Gastrocnemius medialis (tissue), 4 donors: ENCODE data around the gene OR51B2. TPM values are rescaled to one million over a fixed set of nuclear protein-coding genes. Genes with fewer than 3 reads are reported as not detected.

ENCODE experiments used
- ATAC-seq, 2 donors: fragments of 150-250 bp; one replicate each; pipeline ENCODE4 v1.9.1; 2016
- DNase-seq, 2 donors: peaks; one replicate each; pipeline ENCODE4 v3.0.0-alpha.2; 2019
- H3K27ac ChIP-seq, 4 donors: fragments of 200-600 bp; sonication (generic); 1 replicate in 1 of 4; 2 replicates in 3 of 4; pipeline ENCODE4 v1.5.1; 2016 to 2018; ENCODE audit warnings: mild to moderate bottlenecking in 2 of 4, moderate library complexity in 1 of 4
- H3K27me3 ChIP-seq, 3 donors: fragments of 200-600 bp; sonication (generic) in 2 of 3; 1 replicate in 1 of 3; 2 replicates in 2 of 3; pipeline versions ENCODE4 v1.5.1 to v1.6.0; 2016 to 2019; ENCODE audit warnings: mild to moderate bottlenecking in 1 of 3, moderate library complexity in 1 of 3
- H3K36me3 ChIP-seq, 2 donors: fragments of 200-600 bp; sonication (generic) in 1 of 2; one replicate each; pipeline ENCODE4 v1.5.1; 2017 to 2018
- H3K4me1 ChIP-seq, 2 donors: fragments of 200-600 bp; sonication (generic) in 1 of 2; one replicate each; pipeline ENCODE4 v1.5.1; 2016 to 2017; ENCODE audit warnings: mild to moderate bottlenecking in 2 of 2
- H3K4me3 ChIP-seq, 4 donors: fragments of 200-600 bp; sonication (generic) in 3 of 4; 1 replicate in 1 of 4; 2 replicates in 3 of 4; pipeline ENCODE4 v1.5.1; 2016 to 2019; ENCODE audit warnings: mild to moderate bottlenecking in 2 of 4
- H3K9me3 ChIP-seq, 3 donors: fragments of 200-600 bp; sonication (generic) in 2 of 3; 1 replicate in 1 of 3; 2 replicates in 2 of 3; pipeline ENCODE4 v1.5.1; 2016 to 2019
- CTCF ChIP-seq, 5 experiments: fragments of 450-650 bp in 3 of 5; fragments of 200-600 bp in 2 of 5; sonication (generic) in 2 of 5; IDR thresholded peaks in 4 of 5; conservative IDR thresholded peaks in 1 of 5; 1 replicate in 4 of 5; 2 replicates in 1 of 5; pipeline ENCODE4 v1.5.1; 2016 to 2019; ENCODE audit warnings: antibody characterized with exemption in 5 of 5, mild to moderate bottlenecking in 3 of 5, moderate library complexity in 3 of 5
- POLR2A ChIP-seq, 2 donors: fragments of 450-650 bp; IDR thresholded peaks; one replicate each; pipeline ENCODE4 v1.6.1; 2017; ENCODE audit warnings: antibody characterized with exemption in 2 of 2, mild to moderate bottlenecking in 2 of 2, moderate library complexity in 2 of 2
- in situ Hi-C, 4 donors: fragments of 200-750 bp; cut with MboI; loops; one replicate each; pipeline versions ENCODE4 v1.15.0 to v1.8.0; 2017; ENCODE audit warnings: low sequenced_read_pairs in 4 of 4
- intact Hi-C: fragments of 100-400 bp; cut with DNase I; formaldehyde crosslinking; loops from one replicate; pipeline ENCODE4 v1.15.1; 2023; ENCODE audit warnings: low total_unique reads
- total RNA-seq, 4 donors: library from RNA; depleted of rRNA; stranded (reverse); fragments of >200 nt; gene quantifications; one replicate each; pipeline versions ENCODE4 v1.1.0 to v1.2.3, GENCODE V29; 2016

Gene OR51B2
- total RNA-seq, 4 donors from 2014 or later: not detected

DNA sequence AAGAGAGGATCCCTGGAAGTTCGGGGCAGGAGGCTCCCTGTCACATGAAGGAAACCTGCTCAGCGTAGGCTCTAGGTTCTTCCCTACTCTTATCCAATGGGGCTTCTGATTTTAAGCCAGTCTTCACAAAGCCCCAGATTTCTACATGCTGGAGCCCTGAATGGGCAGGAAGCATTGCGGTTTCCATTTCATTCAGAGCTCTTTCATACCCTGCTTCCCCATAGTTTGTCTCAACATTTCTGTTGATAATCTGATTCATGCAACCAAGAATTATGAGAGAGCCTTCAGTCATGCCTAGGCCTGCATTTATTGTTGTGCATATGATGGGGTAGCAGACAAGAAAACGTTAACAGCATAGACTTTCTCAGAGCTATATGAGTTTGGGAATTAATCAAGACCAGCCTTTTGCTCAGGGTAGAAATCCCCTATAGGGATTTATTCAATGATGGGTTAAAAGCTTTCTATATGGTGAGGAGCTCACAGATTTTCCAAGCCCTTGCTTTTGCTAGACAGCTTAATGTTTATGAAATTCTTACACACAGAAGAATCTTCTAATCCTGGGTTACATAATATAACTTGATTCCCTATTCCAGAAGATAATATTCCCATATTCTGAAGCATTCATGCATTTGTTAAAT is 38.3 kb downstream of the OR51B2 start:
- intact Hi-C loops (no loop called here), in situ Hi-C loops (no loop called here)
- Histone ChIP-seq H3K9me3 (no peaks in the 10 kb centered on the region), H3K36me3 (no peaks in the 10 kb centered on the region), H3K27me3 (no peaks in the 10 kb centered on the region), H3K4me3 (no peak overlapping the region), H3K4me1 (no peaks in the 10 kb centered on the region), H3K27ac (no peak overlapping the region)
- no peak for TF ChIP-seq CTCF (IDR thresholded peaks at IDR 0.05 in 4 of 5, conservative IDR thresholded peaks at IDR 0.05 in 1 of 5)
- TF ChIP-seq POLR2A (IDR thresholded peaks at IDR 0.05): no peak
- no peak for DNase-seq
- ATAC-seq: no peak

- no peak for ATAC-seq
- in situ Hi-C loops: no loop called here
- intact Hi-C loops: no loop called here
Observed at GRCh38 chr11:5284637-5285036, 39.5 kb downstream of the OR51B2 start.

GRCh38 chr11:5283882-5284281 is 40.2 kb downstream of the OR51B2 start:
- Histone ChIP-seq H3K4me1 (no peaks in the 10 kb centered on the region), H3K9me3 (no peaks in the 10 kb centered on the region), H3K27me3 (no peaks in the 10 kb centered on the region), H3K27ac (no peak overlapping the region), H3K36me3 (no peaks in the 10 kb centered on the region), H3K4me3 (no peak overlapping the region)
- in situ Hi-C loops (no loop called here), intact Hi-C loops (no loop called here)
- ATAC-seq (no peak), DNase-seq (no peak)
- TF ChIP-seq POLR2A (IDR thresholded peaks at IDR 0.05) (no peak), CTCF (IDR thresholded peaks at IDR 0.05 in 4 of 5, conservative IDR thresholded peaks at IDR 0.05 in 1 of 5) (no peak)

More at GRCh38 chr11:5284637-5285036, 39.5 kb downstream of the OR51B2 start:
- no peak for DNase-seq
- Histone ChIP-seq H3K4me1 (no peaks in the 10 kb centered on the region), H3K4me3 (no peak overlapping the region), H3K27ac (no peak overlapping the region), H3K9me3 (no peaks in the 10 kb centered on the region), H3K27me3 (no peaks in the 10 kb centered on the region), H3K36me3 (no peaks in the 10 kb centered on the region)
- TF ChIP-seq POLR2A (IDR thresholded peaks at IDR 0.05) (no peak), CTCF (IDR thresholded peaks at IDR 0.05 in 4 of 5, conservative IDR thresholded peaks at IDR 0.05 in 1 of 5) (no peak)

- no peak for TF ChIP-seq CTCF (IDR thresholded peaks at IDR 0.05 in 4 of 5, conservative IDR thresholded peaks at IDR 0.05 in 1 of 5)
- TF ChIP-seq POLR2A (IDR thresholded peaks at IDR 0.05): no peak
- DNase-seq (no peak), ATAC-seq (no peak)
- H3K4me1 ChIP-seq: no peaks in the 10 kb centered on the region
- H3K4me3 ChIP-seq: no peak overlapping the region
- in situ Hi-C loops: no loop called here
- H3K36me3 ChIP-seq: no peaks in the 10 kb centered on the region
- H3K9me3 ChIP-seq: no peaks in the 10 kb centered on the region
- no peak overlapping the region for H3K27ac ChIP-seq
- H3K27me3 ChIP-seq: no peaks in the 10 kb centered on the region
- intact Hi-C loops: no loop called here
Observed at GRCh38 chr11:5283086-5283485, 41.0 kb downstream of the OR51B2 start.

DNA sequence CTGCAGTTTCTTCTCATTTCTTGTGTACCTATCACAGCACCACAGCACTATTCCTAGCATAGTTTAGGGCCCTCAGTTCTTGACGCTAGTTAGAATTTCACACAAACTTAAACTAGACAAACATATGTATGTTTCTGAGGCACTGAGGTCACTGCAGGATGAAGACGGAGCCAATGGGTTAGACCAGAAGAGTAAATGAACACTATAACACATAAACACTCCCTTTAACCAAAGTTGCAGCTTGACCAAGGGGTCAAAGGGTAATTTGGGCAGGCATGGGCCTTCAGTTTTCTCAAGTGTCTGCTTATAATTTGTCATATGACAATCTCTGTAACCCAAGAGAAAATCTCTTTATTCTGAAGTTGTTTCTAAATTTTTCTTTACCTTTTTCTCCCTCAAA is 41.5 kb downstream of the OR51B2 start:
- H3K9me3 ChIP-seq: no peaks in the 10 kb centered on the region
- ATAC-seq (no peak), DNase-seq (no peak)
- TF ChIP-seq CTCF (IDR thresholded peaks at IDR 0.05 in 4 of 5, conservative IDR thresholded peaks at IDR 0.05 in 1 of 5) (no peak), POLR2A (IDR thresholded peaks at IDR 0.05) (no peak)
- in situ Hi-C loops: no loop called here
- H3K36me3 ChIP-seq: no peaks in the 10 kb centered on the region
- H3K27ac ChIP-seq: no peak overlapping the region
- intact Hi-C loops: no loop called here
- H3K4me3 ChIP-seq: no peak overlapping the region
- H3K4me1 ChIP-seq: no peaks in the 10 kb centered on the region
- no peaks in the 10 kb centered on the region for H3K27me3 ChIP-seq
